Midbrain (tissue), 1 donor: ENCODE data around the gene PDZD11.
"Not testable (repeated sequence)": the region's sequence is repeated elsewhere in the genome, so short reads cannot be mapped to it uniquely, and the experiment has no call there.

ENCODE experiments used
- DNase-seq: peaks from one replicate; lab custom pipeline; 2025; lab: John Stamatoyannopoulos, UW

PDZD11 gene

GRCh38 chrX:70289793-70290770 is at the start of gene PDZD11, which contains the start of gene KIF4A:
Gene PDZD11, minus strand, starts transcription at chrX:70289927. Its CDS starts 586 bp downstream, at chrX:70289341.
Gene KIF4A, plus strand, starts transcription at chrX:70290104. Its CDS starts 355 bp downstream, at chrX:70290459.
- DNase-seq, result peak; percentile 64

- no peak for DNase-seq
Measured at GRCh38 chrX:70338290-70338689, 48.6 kb upstream of the PDZD11 start.

- DNase-seq, result no peak
Measured at GRCh38 chrX:70336767-70337166, 47.0 kb upstream of the PDZD11 start.

- DNase-seq, result no peak
Measured at GRCh38 chrX:70332600-70332999, 42.9 kb upstream of the PDZD11 start.

GRCh38 chrX:70331161-70331560 is 41.4 kb upstream of the PDZD11 start:
- no peak for DNase-seq

GRCh38 chrX:70324326-70324725 is 34.6 kb upstream of the PDZD11 start:
- DNase-seq, result no peak

GRCh38 chrX:70323628-70324027 is 33.9 kb upstream of the PDZD11 start:
- DNase-seq, result not testable (repeated sequence)

- DNase-seq, result no peak
Measured at GRCh38 chrX:70322784-70323183, 33.1 kb upstream of the PDZD11 start.

GRCh38 chrX:70313503-70313902 is 23.8 kb upstream of the PDZD11 start:
- DNase-seq, result no peak

- DNase-seq, result no peak
Measured at GRCh38 chrX:70301716-70302115, 12.0 kb upstream of the PDZD11 start.

- no peak for DNase-seq
Measured at GRCh38 chrX:70293621-70294020, 3.9 kb upstream of the PDZD11 start.

- no peak for DNase-seq
Measured at GRCh38 chrX:70292788-70293187, 3.1 kb upstream of the PDZD11 start.

GRCh38 chrX:70289168-70289792 is 447 bp downstream of the PDZD11 start:
- DNase-seq, result no peak

GRCh38 chrX:70281951-70282350 is 7.8 kb downstream of the PDZD11 start, which contains the start of gene RAB41:
Gene RAB41, plus strand, starts transcription at chrX:70282172. Its CDS starts 46 bp downstream, at chrX:70282218.
- DNase-seq, result no peak

- no peak for DNase-seq
Measured at GRCh38 chrX:70280573-70280972, 9.2 kb downstream of the PDZD11 start.

GRCh38 chrX:70279081-70279480 is 10.6 kb downstream of the PDZD11 start:
- DNase-seq, result no peak

GRCh38 chrX:70274029-70274428 is 15.7 kb downstream of the PDZD11 start:
- not testable (repeated sequence) for DNase-seq

GRCh38 chrX:70268034-70268433 is 21.7 kb downstream of the PDZD11 start, which contains the start of gene ARR3:
Gene ARR3, plus strand, starts transcription at chrX:70268334. Its CDS starts 1,052 bp downstream, at chrX:70269386.
- DNase-seq, result no peak

GRCh38 chrX:70264784-70265183 is 24.9 kb downstream of the PDZD11 start:
- no peak for DNase-seq

- peak; percentile 1 for DNase-seq
Measured at GRCh38 chrX:70262952-70263567, 26.7 kb downstream of the PDZD11 start.

- no peak for DNase-seq
Measured at GRCh38 chrX:70260104-70260503, 29.6 kb downstream of the PDZD11 start, which contains the start of gene P2RY4. Gene P2RY4, minus strand, starts transcription at chrX:70260204. Its CDS starts 580 bp downstream, at chrX:70259624.
